Measurements from ENCODE around the gene TMEM163.

TMEM163 gene

GRCh38 chr2:134715932-134716643 lies 2.7 kb downstream of the TMEM163 start:
- Histone ChIP-seq H3K56ac (ENCODE audit: low read length) (no peak overlapping the region), H3K18ac (ENCODE audit: low read length) (no peak overlapping the region), H3K4ac (ENCODE audit: low read depth, low read length) (no peak overlapping the region), H2BK120ac (ENCODE audit: low read depth, low read length) (no peak overlapping the region), H3K27me3 (ENCODE audit: insufficient read depth, low read length, poor library complexity) (peaks cover 34% of the 10 kb centered on the region), H4K5ac (ENCODE audit: low read length) (no peak overlapping the region), H3K4me3 (ENCODE audit: low read length) (no peak overlapping the region), H3K79me1 (ENCODE audit: low read length) (no peaks in the 10 kb centered on the region), H3K27ac (ENCODE audit: low read depth, low read length) (no peak overlapping the region), H3K4me2 (ENCODE audit: low read length) (no peak overlapping the region), H3K4me1 (ENCODE audit: control insufficient read depth, low read depth, low read length) (no peaks in the 10 kb centered on the region), H4K8ac (ENCODE audit: low read depth, low read length) (no peak overlapping the region), H2BK15ac (replicated peaks; ENCODE audit: low read depth) (no peak overlapping the region), H3K23ac (ENCODE audit: low read length) (no peak overlapping the region), H3K79me2 (ENCODE audit: control insufficient read depth, insufficient read depth, low read length) (no peaks in the 10 kb centered on the region), H3K9ac (ENCODE audit: low read length) (no peak overlapping the region), H3K36me3 (ENCODE audit: control insufficient read depth, insufficient read depth, low read length) (no peaks in the 10 kb centered on the region), H2AK5ac (ENCODE audit: low read length) (no peak overlapping the region), H2BK5ac (ENCODE audit: low read length) (no peak overlapping the region)
- DNase-seq = no peak
- no CpG with 5 or more reads among the region's 4 CpGs for WGBS (ENCODE audit: extremely low coverage, insufficient coverage, low lambda C conversion rate)

DNA sequence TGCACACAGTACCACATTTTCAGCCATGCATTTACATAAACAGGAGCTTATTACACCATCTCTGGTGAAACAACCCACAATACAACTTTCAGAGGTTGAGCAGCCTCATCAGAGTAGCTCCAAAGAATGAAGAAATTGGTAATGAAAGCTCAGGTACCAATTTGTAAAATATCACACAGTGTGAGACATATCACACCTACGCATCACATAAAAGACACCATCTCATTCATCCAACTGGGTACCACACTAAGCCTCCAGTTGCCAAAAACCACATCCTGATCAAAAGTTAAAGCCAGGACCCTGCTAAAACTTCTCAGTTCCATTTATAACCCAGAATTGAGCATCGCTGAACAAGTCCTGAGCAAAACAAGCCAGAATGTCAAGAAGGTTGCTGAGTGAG lies 4.6 kb downstream of the TMEM163 start:
- Histone ChIP-seq H4K5ac (ENCODE audit: low read length) (no peak overlapping the region), H3K27me3 (ENCODE audit: insufficient read depth, low read length, poor library complexity) (peaks cover 20% of the 10 kb centered on the region)

DNA sequence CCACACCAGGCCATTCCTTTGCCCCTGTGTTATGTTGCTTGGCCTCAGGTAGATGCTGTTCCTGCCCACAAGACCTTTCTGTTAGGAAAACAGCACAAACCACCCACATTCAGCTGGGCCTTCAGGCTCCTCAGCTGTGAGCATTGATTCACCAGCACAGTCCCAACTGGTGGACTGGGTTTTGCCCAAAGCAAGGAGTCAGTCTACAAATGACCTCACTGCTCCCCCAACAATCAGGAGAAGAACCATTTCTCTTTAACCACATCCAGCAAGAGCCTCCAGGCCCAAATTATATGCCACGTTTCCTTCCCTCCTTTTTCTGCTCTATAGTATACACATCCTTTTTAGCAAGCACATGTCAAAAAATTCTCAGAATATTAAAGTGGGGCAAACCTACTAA lies 5.2 kb downstream of the TMEM163 start:
- Histone ChIP-seq H3K79me1 (ENCODE audit: low read length) (no peaks in the 10 kb centered on the region), H3K27me3 (ENCODE audit: insufficient read depth, low read length, poor library complexity) (peaks cover 16% of the 10 kb centered on the region), H4K5ac (ENCODE audit: low read length) (no peak overlapping the region)

More for the DNA sequence above, 4.6 kb downstream of the TMEM163 start:
- Histone ChIP-seq H2BK15ac (replicated peaks; ENCODE audit: low read depth) (no peak overlapping the region), H3K79me1 (ENCODE audit: low read length) (no peaks in the 10 kb centered on the region), H3K4ac (ENCODE audit: low read depth, low read length) (no peak overlapping the region), H4K8ac (ENCODE audit: low read depth, low read length) (no peak overlapping the region), H3K23ac (ENCODE audit: low read length) (no peak overlapping the region), H3K18ac (ENCODE audit: low read length) (no peak overlapping the region), H3K27ac (ENCODE audit: low read depth, low read length) (no peak overlapping the region), H3K4me1 (ENCODE audit: control insufficient read depth, low read depth, low read length) (no peaks in the 10 kb centered on the region), H3K4me3 (ENCODE audit: low read length) (no peak overlapping the region), H2BK120ac (ENCODE audit: low read depth, low read length) (no peak overlapping the region), H3K56ac (ENCODE audit: low read length) (no peak overlapping the region), H3K79me2 (ENCODE audit: control insufficient read depth, insufficient read depth, low read length) (no peaks in the 10 kb centered on the region), H3K4me2 (ENCODE audit: low read length) (no peak overlapping the region), H2BK5ac (ENCODE audit: low read length) (no peak overlapping the region), H2AK5ac (ENCODE audit: low read length) (no peak overlapping the region), H3K36me3 (ENCODE audit: control insufficient read depth, insufficient read depth, low read length) (no peaks in the 10 kb centered on the region), H3K9ac (ENCODE audit: low read length) (no peak overlapping the region)
- DNase-seq = no peak
- WGBS (ENCODE audit: extremely low coverage, insufficient coverage, low lambda C conversion rate) = no CpG with 5 or more reads among the region's 2 CpGs

DNA sequence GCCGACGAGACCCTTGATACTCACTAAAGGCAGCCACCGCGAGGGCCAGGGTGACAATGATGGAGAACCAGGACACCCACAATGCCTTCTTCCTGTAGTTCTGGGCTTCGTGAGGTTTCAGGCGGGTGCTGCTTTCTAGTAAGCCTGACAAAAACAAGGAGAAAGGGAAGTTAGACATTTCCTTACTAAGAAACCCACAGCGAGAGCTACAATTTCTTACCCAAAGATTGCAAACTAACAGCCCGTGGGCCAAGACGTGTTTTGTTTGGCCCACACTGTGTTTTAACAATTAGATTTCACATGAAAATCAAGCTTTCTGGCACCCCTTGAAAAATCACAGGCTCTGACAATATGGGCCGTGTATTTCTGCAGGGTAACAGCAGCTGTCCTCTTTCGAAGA lies 5.6 kb downstream of the TMEM163 start:
- Histone ChIP-seq H3K9ac (ENCODE audit: low read length) (no peak overlapping the region), H4K5ac (ENCODE audit: low read length) (no peak overlapping the region), H3K18ac (ENCODE audit: low read length) (no peak overlapping the region), H3K4ac (ENCODE audit: low read depth, low read length) (no peak overlapping the region), H3K4me2 (ENCODE audit: low read length) (no peak overlapping the region), H3K4me1 (ENCODE audit: control insufficient read depth, low read depth, low read length) (no peaks in the 10 kb centered on the region), H3K23ac (ENCODE audit: low read length) (no peak overlapping the region), H3K4me3 (ENCODE audit: low read length) (no peak overlapping the region), H3K79me2 (ENCODE audit: control insufficient read depth, insufficient read depth, low read length) (no peaks in the 10 kb centered on the region), H3K27me3 (ENCODE audit: insufficient read depth, low read length, poor library complexity) (peaks cover 15% of the 10 kb centered on the region), H3K79me1 (ENCODE audit: low read length) (no peaks in the 10 kb centered on the region), H2BK5ac (ENCODE audit: low read length) (no peak overlapping the region), H3K56ac (ENCODE audit: low read length) (no peak overlapping the region), H2BK120ac (ENCODE audit: low read depth, low read length) (no peak overlapping the region), H2BK15ac (replicated peaks; ENCODE audit: low read depth) (no peak overlapping the region), H2AK5ac (ENCODE audit: low read length) (no peak overlapping the region), H4K8ac (ENCODE audit: low read depth, low read length) (no peak overlapping the region), H3K36me3 (ENCODE audit: control insufficient read depth, insufficient read depth, low read length) (no peaks in the 10 kb centered on the region), H3K27ac (ENCODE audit: low read depth, low read length) (no peak overlapping the region)
- DNase-seq = no peak
- no CpG with 5 or more reads among the region's 11 CpGs for WGBS (ENCODE audit: extremely low coverage, insufficient coverage, low lambda C conversion rate)

More for the DNA sequence above, 5.2 kb downstream of the TMEM163 start:
- Histone ChIP-seq H2BK5ac (ENCODE audit: low read length) (no peak overlapping the region), H3K18ac (ENCODE audit: low read length) (no peak overlapping the region), H2BK15ac (replicated peaks; ENCODE audit: low read depth) (no peak overlapping the region), H3K9ac (ENCODE audit: low read length) (no peak overlapping the region), H2BK120ac (ENCODE audit: low read depth, low read length) (no peak overlapping the region), H3K23ac (ENCODE audit: low read length) (no peak overlapping the region), H3K4me1 (ENCODE audit: control insufficient read depth, low read depth, low read length) (no peaks in the 10 kb centered on the region), H4K8ac (ENCODE audit: low read depth, low read length) (no peak overlapping the region), H3K36me3 (ENCODE audit: control insufficient read depth, insufficient read depth, low read length) (no peaks in the 10 kb centered on the region), H3K4me2 (ENCODE audit: low read length) (no peak overlapping the region), H3K56ac (ENCODE audit: low read length) (no peak overlapping the region), H2AK5ac (ENCODE audit: low read length) (no peak overlapping the region), H3K27ac (ENCODE audit: low read depth, low read length) (no peak overlapping the region), H3K79me2 (ENCODE audit: control insufficient read depth, insufficient read depth, low read length) (no peaks in the 10 kb centered on the region), H3K4me3 (ENCODE audit: low read length) (no peak overlapping the region), H3K4ac (ENCODE audit: low read depth, low read length) (no peak overlapping the region)
- no peak for DNase-seq
- WGBS (ENCODE audit: extremely low coverage, insufficient coverage, low lambda C conversion rate) = no CpG with 5 or more reads among the region's 1 CpG

DNA sequence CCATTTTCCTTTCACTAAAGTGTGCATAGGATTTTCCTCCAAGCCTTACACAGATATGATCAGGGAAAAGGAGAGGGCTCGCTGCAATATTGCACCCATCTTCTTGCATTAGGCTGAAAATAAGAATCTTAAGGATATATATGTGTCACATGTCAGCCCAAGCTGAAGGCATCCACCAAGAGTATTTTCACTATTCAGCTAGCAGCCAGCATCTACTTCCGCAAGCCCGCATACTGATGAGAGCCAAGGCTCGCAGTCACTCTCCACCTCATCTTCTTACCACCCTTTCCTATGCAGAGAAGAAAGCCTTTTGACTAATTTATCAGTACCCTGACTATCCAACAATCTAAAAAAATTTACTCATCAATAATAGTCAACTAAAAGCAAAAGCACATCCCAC lies 6.1 kb downstream of the TMEM163 start:
- Histone ChIP-seq H3K27ac (ENCODE audit: low read depth, low read length) (no peak overlapping the region), H2BK5ac (ENCODE audit: low read length) (no peak overlapping the region), H3K9ac (ENCODE audit: low read length) (no peak overlapping the region), H2BK120ac (ENCODE audit: low read depth, low read length) (no peak overlapping the region), H3K23ac (ENCODE audit: low read length) (no peak overlapping the region), H3K79me2 (ENCODE audit: control insufficient read depth, insufficient read depth, low read length) (no peaks in the 10 kb centered on the region), H3K18ac (ENCODE audit: low read length) (no peak overlapping the region), H3K27me3 (ENCODE audit: insufficient read depth, low read length, poor library complexity) (peaks cover 11% of the 10 kb centered on the region), H3K56ac (ENCODE audit: low read length) (no peak overlapping the region), H4K5ac (ENCODE audit: low read length) (no peak overlapping the region), H2AK5ac (ENCODE audit: low read length) (no peak overlapping the region), H4K8ac (ENCODE audit: low read depth, low read length) (no peak overlapping the region), H3K79me1 (ENCODE audit: low read length) (no peaks in the 10 kb centered on the region), H3K4me2 (ENCODE audit: low read length) (no peak overlapping the region), H3K36me3 (ENCODE audit: control insufficient read depth, insufficient read depth, low read length) (no peaks in the 10 kb centered on the region), H3K4ac (ENCODE audit: low read depth, low read length) (no peak overlapping the region), H2BK15ac (replicated peaks; ENCODE audit: low read depth) (no peak overlapping the region), H3K4me1 (ENCODE audit: control insufficient read depth, low read depth, low read length) (no peaks in the 10 kb centered on the region), H3K4me3 (ENCODE audit: low read length) (no peak overlapping the region)
- WGBS (ENCODE audit: extremely low coverage, insufficient coverage, low lambda C conversion rate) = no CpG with 5 or more reads among the region's 4 CpGs
- no peak for DNase-seq

DNA sequence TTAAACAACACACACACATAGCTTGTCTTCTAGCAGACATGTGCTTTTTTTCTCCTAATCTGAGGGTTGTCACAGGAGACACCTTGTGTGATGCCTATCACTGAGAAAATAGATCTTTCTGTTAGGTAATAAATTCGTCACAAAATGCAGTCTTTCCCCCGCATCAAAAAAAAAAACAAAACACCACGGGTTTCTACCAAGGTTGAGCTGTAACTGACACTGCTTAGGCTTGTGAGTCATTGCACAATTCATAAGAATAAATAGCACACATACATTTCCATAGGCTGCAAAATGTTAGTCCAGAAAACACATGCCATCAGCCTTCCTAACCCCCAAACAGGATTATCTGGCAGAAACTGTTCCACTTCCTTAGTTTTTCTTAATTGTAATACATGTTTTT lies 6.5 kb downstream of the TMEM163 start:
- H3K79me2 ChIP-seq (ENCODE audit: control insufficient read depth, insufficient read depth, low read length) = no peaks in the 10 kb centered on the region
- no peak overlapping the region for H3K9ac ChIP-seq (ENCODE audit: low read length)
- no peaks in the 10 kb centered on the region for H3K4me1 ChIP-seq (ENCODE audit: control insufficient read depth, low read depth, low read length)
- H3K27me3 ChIP-seq (ENCODE audit: insufficient read depth, low read length, poor library complexity) = peaks cover 7% of the 10 kb centered on the region
- H3K56ac ChIP-seq (ENCODE audit: low read length) = no peak overlapping the region
- no peak overlapping the region for H2AK5ac ChIP-seq (ENCODE audit: low read length)
- WGBS (ENCODE audit: extremely low coverage, insufficient coverage, low lambda C conversion rate) = no CpG with 5 or more reads among the region's 3 CpGs
- no peak overlapping the region for H4K5ac ChIP-seq (ENCODE audit: low read length)
- H2BK120ac ChIP-seq (ENCODE audit: low read depth, low read length) = no peak overlapping the region
- no peak for DNase-seq
- no peak overlapping the region for H4K8ac ChIP-seq (ENCODE audit: low read depth, low read length)
- H2BK5ac ChIP-seq (ENCODE audit: low read length) = no peak overlapping the region
- H3K4me2 ChIP-seq (ENCODE audit: low read length) = no peak overlapping the region
- H3K79me1 ChIP-seq (ENCODE audit: low read length) = no peaks in the 10 kb centered on the region
- no peak overlapping the region for H3K23ac ChIP-seq (ENCODE audit: low read length)
- no peaks in the 10 kb centered on the region for H3K36me3 ChIP-seq (ENCODE audit: control insufficient read depth, insufficient read depth, low read length)
- no peak overlapping the region for H2BK15ac ChIP-seq (replicated peaks; ENCODE audit: low read depth)
- H3K4ac ChIP-seq (ENCODE audit: low read depth, low read length) = no peak overlapping the region
- no peak overlapping the region for H3K27ac ChIP-seq (ENCODE audit: low read depth, low read length)
- H3K4me3 ChIP-seq (ENCODE audit: low read length) = no peak overlapping the region
- no peak overlapping the region for H3K18ac ChIP-seq (ENCODE audit: low read length)

Measured in mesendoderm (in vitro differentiated cells).